Measurements from ENCODE around the gene PSMA5. TPM values are rescaled to one million over a fixed set of nuclear protein-coding genes. Genes with fewer than 3 reads are reported as not detected.

Gene PSMA5
- total and polyA plus RNA-seq, 2 donors (not counting 1 experiment from before 2014, with no cell fraction given) = 26.3 to 62.9 TPM

GRCh38 chr1:109466125-109466451 lies 39.8 kb upstream of the PSMA5 start:
- H4K20me1 ChIP-seq (ENCODE audit: control insufficient read depth, insufficient read depth, low read length, poor library complexity, severe bottlenecking) = no peaks in the 10 kb centered on the region
- WGBS (ENCODE audit: insufficient coverage) = 16% methylated on average over 24 of the region's 24 CpGs
- peaks cover 8% of the 10 kb centered on the region for H3K4me1 Mint-ChIP-seq
- H3K36me3 ChIP-seq (replicated peaks in 1 of 2; ENCODE audit: control extremely low read depth in 1 of 2, control insufficient read depth in 1 of 2, extremely low read depth in 1 of 2, insufficient read depth in 2 of 2, low read length in 1 of 2) = no peaks in the 10 kb centered on the region
- no peak overlapping the region for H3K27ac ChIP-seq (ENCODE audit: low read length in 2 of 2)
- no peak overlapping the region for H3K27ac Mint-ChIP-seq
- no peaks in the 10 kb centered on the region for H3K9me3 Mint-ChIP-seq (ENCODE audit: insufficient read depth)
- peak overlapping the region; percentile 83 for H3K4me3 Mint-ChIP-seq
- peaks cover 69% of the 10 kb centered on the region for H3K27me3 Mint-ChIP-seq
- H3K4me3 ChIP-seq (ENCODE audit: control extremely low read depth in 1 of 5, extremely low read depth in 1 of 5, insufficient read depth in 1 of 5, low read depth in 2 of 5, low read length in 4 of 5) = peak overlapping the region in 4 of 5 experiments; percentile 23 to 60 (median 45)
- peaks cover 13% of the 10 kb centered on the region in 2 donors for H3K4me1 ChIP-seq (ENCODE audit: control insufficient read depth in 2 of 2, insufficient read depth in 2 of 2, low read length in 2 of 2)
- peak overlapping the region; percentile 64 for H3K9ac ChIP-seq (ENCODE audit: low read length)
- no peaks in the 10 kb centered on the region for H3K79me2 ChIP-seq (ENCODE audit: control insufficient read depth, insufficient read depth, low read length)
- H3K27me3 ChIP-seq (replicated peaks in 1 of 4; ENCODE audit: control extremely low read depth in 1 of 4, control insufficient read depth in 3 of 4, insufficient read depth in 4 of 4, low read length in 3 of 4) = peaks cover 0 to 65% (median 51%) of the 10 kb centered on the region in 4 experiments
- peaks cover 0 to 8% (median 1%) of the 10 kb centered on the region in 3 donors for H3K9me3 ChIP-seq (ENCODE audit: control extremely low read depth in 1 of 3, control insufficient read depth in 2 of 3, insufficient read depth in 1 of 3, low read length in 2 of 3)
- no peak for TF ChIP-seq CTCF (IDR thresholded peaks at IDR 0.05)
- no peak for TF ChIP-seq EZH2 (IDR thresholded peaks at IDR 0.05; ENCODE audit: borderline replicate concordance, insufficient read depth, low read depth, low read length, poor library complexity, severe bottlenecking)
- DNase-seq (no peak), ATAC-seq (ENCODE audit: low read depth) (no peak)
- POLR2A ChIA-PET = no interaction called here
- peak overlapping the region; percentile 94 for H3K4me2 ChIP-seq (replicated peaks; ENCODE audit: low read depth, low read length, poor library complexity, severe bottlenecking)
- intact Hi-C loops (cut with micrococcal nuclease) = no loop called here
- CTCF ChIA-PET = no interaction called here
- H2AFZ ChIP-seq (ENCODE audit: insufficient read depth, low read depth, low read length, poor library complexity, severe bottlenecking) = peak overlapping the region; percentile 75

GRCh38 chr1:109457819-109458218 lies 31.6 kb upstream of the PSMA5 start:
- ChIA-PET POLR2A (no interaction called here), CTCF (no interaction called here)
- ATAC-seq (ENCODE audit: low read depth) (no peak), DNase-seq (no peak)
- Histone ChIP-seq H3K4me2 (replicated peaks; ENCODE audit: low read depth, low read length, poor library complexity, severe bottlenecking) (no peak overlapping the region), H3K36me3 (replicated peaks in 1 of 2; ENCODE audit: control extremely low read depth in 1 of 2, control insufficient read depth in 1 of 2, extremely low read depth in 1 of 2, insufficient read depth in 2 of 2, low read length in 1 of 2) (no peaks in the 10 kb centered on the region), H3K9me3 (ENCODE audit: control extremely low read depth in 1 of 3, control insufficient read depth in 2 of 3, insufficient read depth in 1 of 3, low read length in 2 of 3) (peaks cover 3 to 15% (median 6%) of the 10 kb centered on the region in 3 donors), H3K27ac (ENCODE audit: low read length in 2 of 2) (no peak overlapping the region), H4K20me1 (ENCODE audit: control insufficient read depth, insufficient read depth, low read length, poor library complexity, severe bottlenecking) (no peaks in the 10 kb centered on the region), H3K4me1 (ENCODE audit: control insufficient read depth in 2 of 2, insufficient read depth in 2 of 2, low read length in 2 of 2) (no peaks in the 10 kb centered on the region), H3K79me2 (ENCODE audit: control insufficient read depth, insufficient read depth, low read length) (no peaks in the 10 kb centered on the region), H3K4me3 (ENCODE audit: control extremely low read depth in 1 of 5, extremely low read depth in 1 of 5, insufficient read depth in 1 of 5, low read depth in 2 of 5, low read length in 4 of 5) (no peak overlapping the region), H3K9ac (ENCODE audit: low read length) (no peak overlapping the region), H3K27me3 (replicated peaks in 1 of 4; ENCODE audit: control extremely low read depth in 1 of 4, control insufficient read depth in 3 of 4, insufficient read depth in 4 of 4, low read length in 3 of 4) (peaks cover 0 to 7% (median 6%) of the 10 kb centered on the region in 4 experiments), H2AFZ (ENCODE audit: insufficient read depth, low read depth, low read length, poor library complexity, severe bottlenecking) (no peak overlapping the region)
- TF ChIP-seq CTCF (IDR thresholded peaks at IDR 0.05) = no peak
- no peak for TF ChIP-seq EZH2 (IDR thresholded peaks at IDR 0.05; ENCODE audit: borderline replicate concordance, insufficient read depth, low read depth, low read length, poor library complexity, severe bottlenecking)
- Mint-ChIP-seq H3K27ac (no peak overlapping the region), H3K9me3 (ENCODE audit: insufficient read depth) (peaks cover 9% of the 10 kb centered on the region), H3K4me1 (no peaks in the 10 kb centered on the region), H3K27me3 (peaks cover 49% of the 10 kb centered on the region), H3K4me3 (no peak overlapping the region)
- intact Hi-C loops (cut with micrococcal nuclease) = no loop called here
- no CpG with 5 or more reads among the region's 4 CpGs for WGBS (ENCODE audit: insufficient coverage)

Measured in B cell (primary cell).